Measurements from ENCODE around the gene POU3F2. TPM values are rescaled to one million over a fixed set of nuclear protein-coding genes. Genes with fewer than 3 reads are reported as not detected.
A peak's percentile ranks its signal among the peaks of the same experiment; 100 is the strongest.

Gene POU3F2
- total and polyA plus RNA-seq, 2 donors (not counting 1 experiment from before 2014, with no cell fraction given): not detected

- no peaks in the 10 kb centered on the region for H4K20me1 ChIP-seq (ENCODE audit: control insufficient read depth, extremely low read depth, insufficient read depth, low read length)
- H3K27me3 ChIP-seq (ENCODE audit: control insufficient read depth, insufficient read depth, low read length): no peaks in the 10 kb centered on the region
- no peak overlapping the region for H3K9ac ChIP-seq (ENCODE audit: insufficient read depth, low read length)
- no peaks in the 10 kb centered on the region for H3K36me3 ChIP-seq (ENCODE audit: control insufficient read depth, insufficient read depth, low read length)
- TF ChIP-seq CTCF (conservative IDR thresholded peaks at IDR 0.05 in 1 of 2, IDR thresholded peaks at IDR 0.05 in 1 of 2; ENCODE audit: low read depth in 1 of 2, low read length in 2 of 2) (no peak), EZH2 (IDR thresholded peaks at IDR 0.05; ENCODE audit: low read length, missing control alignments) (no peak)
- peak in 1 of 2 donors; percentile 76 for DNase-seq (ENCODE audit: low read depth in 2 of 2)
- no peak overlapping the region for H3K4me3 ChIP-seq (replicated peaks in 1 of 4; ENCODE audit: control extremely low read depth in 1 of 4, insufficient read depth in 1 of 4, low read depth in 3 of 4, low read length in 4 of 4)
- no peaks in the 10 kb centered on the region for H3K79me2 ChIP-seq (ENCODE audit: control insufficient read depth, insufficient read depth, low read length)
- H3K27ac ChIP-seq (ENCODE audit: insufficient read depth, low read length): no peak overlapping the region
- H3K4me1 ChIP-seq (ENCODE audit: control insufficient read depth, extremely low read depth, insufficient read depth, low read length): no peaks in the 10 kb centered on the region
- no peaks in the 10 kb centered on the region for H3K9me3 ChIP-seq (ENCODE audit: control insufficient read depth, insufficient read depth, low read depth, low read length)
- H3K4me2 ChIP-seq (ENCODE audit: extremely low read depth, insufficient read depth, low read length): no peak overlapping the region
- H2AFZ ChIP-seq (ENCODE audit: low read length): no peak overlapping the region
Measured at GRCh38 chr6:98808541-98809210, 25.7 kb upstream of the POU3F2 start.

GRCh38 chr6:98812220-98812619 is 22.2 kb upstream of the POU3F2 start:
- H4K20me1 ChIP-seq (ENCODE audit: control insufficient read depth, extremely low read depth, insufficient read depth, low read length): no peaks in the 10 kb centered on the region
- no peaks in the 10 kb centered on the region for H3K27me3 ChIP-seq (ENCODE audit: control insufficient read depth, insufficient read depth, low read length)
- no peaks in the 10 kb centered on the region for H3K79me2 ChIP-seq (ENCODE audit: control insufficient read depth, insufficient read depth, low read length)
- H3K27ac ChIP-seq (ENCODE audit: insufficient read depth, low read length): no peak overlapping the region
- H3K4me2 ChIP-seq (ENCODE audit: extremely low read depth, insufficient read depth, low read length): no peak overlapping the region
- TF ChIP-seq EZH2 (IDR thresholded peaks at IDR 0.05; ENCODE audit: low read length, missing control alignments) (no peak), CTCF (conservative IDR thresholded peaks at IDR 0.05 in 1 of 2, IDR thresholded peaks at IDR 0.05 in 1 of 2; ENCODE audit: low read depth in 1 of 2, low read length in 2 of 2) (no peak)
- no peak overlapping the region for H3K9ac ChIP-seq (ENCODE audit: insufficient read depth, low read length)
- H3K9me3 ChIP-seq (ENCODE audit: control insufficient read depth, insufficient read depth, low read depth, low read length): no peaks in the 10 kb centered on the region
- H3K4me3 ChIP-seq (replicated peaks in 1 of 4; ENCODE audit: control extremely low read depth in 1 of 4, insufficient read depth in 1 of 4, low read depth in 3 of 4, low read length in 4 of 4): no peak overlapping the region
- H3K36me3 ChIP-seq (ENCODE audit: control insufficient read depth, insufficient read depth, low read length): no peaks in the 10 kb centered on the region
- H3K4me1 ChIP-seq (ENCODE audit: control insufficient read depth, extremely low read depth, insufficient read depth, low read length): no peaks in the 10 kb centered on the region
- no peak overlapping the region for H2AFZ ChIP-seq (ENCODE audit: low read length)
- DNase-seq (ENCODE audit: low read depth in 2 of 2): peak in 1 of 2 donors; percentile 61

GRCh38 chr6:98816799-98817198 is 17.6 kb upstream of the POU3F2 start:
- Histone ChIP-seq H3K27ac (ENCODE audit: insufficient read depth, low read length) (no peak overlapping the region), H3K9ac (ENCODE audit: insufficient read depth, low read length) (no peak overlapping the region), H3K4me3 (replicated peaks in 1 of 4; ENCODE audit: control extremely low read depth in 1 of 4, insufficient read depth in 1 of 4, low read depth in 3 of 4, low read length in 4 of 4) (no peak overlapping the region), H3K4me2 (ENCODE audit: extremely low read depth, insufficient read depth, low read length) (no peak overlapping the region), H4K20me1 (ENCODE audit: control insufficient read depth, extremely low read depth, insufficient read depth, low read length) (no peaks in the 10 kb centered on the region), H3K79me2 (ENCODE audit: control insufficient read depth, insufficient read depth, low read length) (no peaks in the 10 kb centered on the region), H2AFZ (ENCODE audit: low read length) (no peak overlapping the region), H3K9me3 (ENCODE audit: control insufficient read depth, insufficient read depth, low read depth, low read length) (no peaks in the 10 kb centered on the region), H3K36me3 (ENCODE audit: control insufficient read depth, insufficient read depth, low read length) (no peaks in the 10 kb centered on the region), H3K4me1 (ENCODE audit: control insufficient read depth, extremely low read depth, insufficient read depth, low read length) (no peaks in the 10 kb centered on the region), H3K27me3 (ENCODE audit: control insufficient read depth, insufficient read depth, low read length) (peaks cover 5% of the 10 kb centered on the region)
- TF ChIP-seq CTCF (conservative IDR thresholded peaks at IDR 0.05 in 1 of 2, IDR thresholded peaks at IDR 0.05 in 1 of 2; ENCODE audit: low read depth in 1 of 2, low read length in 2 of 2): no peak
- DNase-seq (ENCODE audit: low read depth in 2 of 2): no peak

Measured in fibroblast of lung (primary cell).